Esophagus muscularis mucosa (tissue), 3 donors: ENCODE data around the gene OR52H1.

Experiments used
- CTCF ChIP-seq, 3 experiments: fragments of 200-600 bp in 2 of 3; fragments of 450-650 bp in 1 of 3; sonication (generic) in 2 of 3; IDR thresholded peaks; one replicate each; pipeline ENCODE4 v1.5.1; 2017 to 2019; ENCODE audit warnings: antibody characterized with exemption in 3 of 3, mild to moderate bottlenecking in 2 of 3, moderate library complexity in 1 of 3
- EP300 ChIP-seq: sonication (generic); formaldehyde crosslinking; IDR thresholded peaks from one replicate; pipeline ENCODE4 v1.6.1; 2017; ENCODE audit warnings: antibody characterized with exemption

- TF ChIP-seq CTCF (IDR thresholded peaks at IDR 0.05) (no peak), EP300 (no peak)
Measured at GRCh38 chr11:5514841-5515240, 33.5 kb downstream of the OR52H1 start.
